Aorta (tissue), 5 donors: Measurements from ENCODE around the gene HBA2. TPM values are rescaled to one million over a fixed set of nuclear protein-coding genes. Genes with fewer than 3 reads are reported as not detected.

ENCODE experiments used
- ATAC-seq: fragments of 200-7000 bp; cut with Tn5 transposase; one replicate; pipeline ENCODE4 v1.9.1; 2022; ENCODE audit warnings: moderate library complexity; ENCODE audit not compliant: low FRiP score
- DNase-seq, 2 donors: peaks; one replicate each; pipeline ENCODE4 v3.0.0-alpha.2; 2020
- H3K27ac ChIP-seq, 2 donors: one replicate each; pipeline ENCODE4 v1.5.1; 2013; ENCODE audit warnings: low read length in 2 of 2, mild to moderate bottlenecking in 2 of 2, moderate library complexity in 2 of 2, control low read depth in 1 of 2, inconsistent platforms in 1 of 2, low read depth in 1 of 2
- H3K27me3 ChIP-seq, 2 donors: one replicate each; pipeline ENCODE4 v1.6.1; 2013; ENCODE audit warnings: control low read depth in 1 of 2, low read length in 1 of 2, mild to moderate bottlenecking in 1 of 2, moderate library complexity in 1 of 2; ENCODE audit not compliant: insufficient read depth in 2 of 2, control insufficient read depth in 1 of 2
- H3K36me3 ChIP-seq, 2 donors: one replicate each; pipeline ENCODE4 v1.6.1; 2013; ENCODE audit warnings: control low read depth in 1 of 2, low read length in 1 of 2, mild to moderate bottlenecking in 1 of 2; ENCODE audit not compliant: insufficient read depth in 2 of 2, control insufficient read depth in 1 of 2
- H3K4me1 ChIP-seq, 2 donors: one replicate each; pipeline ENCODE4 v1.6.1; 2013; ENCODE audit warnings: low read length in 2 of 2, control low read depth in 1 of 2, mild to moderate bottlenecking in 1 of 2, moderate library complexity in 1 of 2; ENCODE audit not compliant: insufficient read depth in 2 of 2, control insufficient read depth in 1 of 2
- H3K4me3 ChIP-seq, 2 donors: one replicate each; pipeline ENCODE4 v1.5.1; 2013; ENCODE audit warnings: low read length in 2 of 2, control low read depth in 1 of 2, mild to moderate bottlenecking in 1 of 2
- H3K9me3 ChIP-seq: one replicate; pipeline ENCODE4 v1.6.1; 2013; ENCODE audit warnings: mild to moderate bottlenecking, low read length; ENCODE audit not compliant: control insufficient read depth
- WGBS, 2 donors: extraction: QIAGEN DNeasy Blood & Tissue Kit; methylation state at CpG; one replicate each; pipeline ENCODE4 v1.1.7; 2013; 5-methylcytosine and 5-hydroxymethylcytosine counted together
- intact Hi-C, 2 donors: fragments of 100-400 bp; cut with DNase I; formaldehyde crosslinking; loops; one replicate each; pipeline versions ENCODE4 v1.14.2 to v1.15.0; 2022
- polyA plus RNA-seq, 2 donors: library from polyadenylated mRNA; stranded (reverse); fragments of 200-250 nt; gene quantifications; one replicate each; pipeline ENCODE4 v1.2.3, GENCODE V29; 2013
- total RNA-seq, 2 donors: library from RNA; stranded (reverse); fragmentation: NEBNext Ultra II Directional; extraction: Animal tissue kit (Norgen Biotek cat#: 25700); gene quantifications; one replicate each; pipeline ENCODE4 v1.2.1, GENCODE V29; 2021
- donor health status: healthy with polysubstance abuse.
- donor health status: Bipolar disorder and iron deficiency.
- donor health status: DM: no; HTN: no; CAD: no.
- donor health status: DM: no; HTN: no; CAD: no.
- donor health status: DM: yes; HTN: yes; CAD: no.

HBA2 gene
- total and polyA plus RNA-seq, 4 donors: 30.6 to 1,265 (median 242) TPM

DNA sequence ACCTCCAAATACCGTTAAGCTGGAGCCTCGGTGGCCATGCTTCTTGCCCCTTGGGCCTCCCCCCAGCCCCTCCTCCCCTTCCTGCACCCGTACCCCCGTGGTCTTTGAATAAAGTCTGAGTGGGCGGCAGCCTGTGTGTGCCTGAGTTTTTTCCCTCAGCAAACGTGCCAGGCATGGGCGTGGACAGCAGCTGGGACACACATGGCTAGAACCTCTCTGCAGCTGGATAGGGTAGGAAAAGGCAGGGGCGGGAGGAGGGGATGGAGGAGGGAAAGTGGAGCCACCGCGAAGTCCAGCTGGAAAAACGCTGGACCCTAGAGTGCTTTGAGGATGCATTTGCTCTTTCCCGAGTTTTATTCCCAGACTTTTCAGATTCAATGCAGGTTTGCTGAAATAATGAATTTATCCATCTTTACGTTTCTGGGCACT, 4.7 kb downstream of the HBA2 start:
- Histone ChIP-seq H3K4me3 (no peak overlapping the region), H3K4me1 (no peaks in the 10 kb centered on the region), H3K27me3 (no peaks in the 10 kb centered on the region), H3K27ac (no peak overlapping the region), H3K36me3 (no peaks in the 10 kb centered on the region), H3K9me3 (no peaks in the 10 kb centered on the region)
- ATAC-seq (no peak), DNase-seq (no peak)
- 1 to 3% methylated on average over 13 of the region's 13 CpGs for WGBS, 2 donors
- intact Hi-C loops: no loop called here

DNA sequence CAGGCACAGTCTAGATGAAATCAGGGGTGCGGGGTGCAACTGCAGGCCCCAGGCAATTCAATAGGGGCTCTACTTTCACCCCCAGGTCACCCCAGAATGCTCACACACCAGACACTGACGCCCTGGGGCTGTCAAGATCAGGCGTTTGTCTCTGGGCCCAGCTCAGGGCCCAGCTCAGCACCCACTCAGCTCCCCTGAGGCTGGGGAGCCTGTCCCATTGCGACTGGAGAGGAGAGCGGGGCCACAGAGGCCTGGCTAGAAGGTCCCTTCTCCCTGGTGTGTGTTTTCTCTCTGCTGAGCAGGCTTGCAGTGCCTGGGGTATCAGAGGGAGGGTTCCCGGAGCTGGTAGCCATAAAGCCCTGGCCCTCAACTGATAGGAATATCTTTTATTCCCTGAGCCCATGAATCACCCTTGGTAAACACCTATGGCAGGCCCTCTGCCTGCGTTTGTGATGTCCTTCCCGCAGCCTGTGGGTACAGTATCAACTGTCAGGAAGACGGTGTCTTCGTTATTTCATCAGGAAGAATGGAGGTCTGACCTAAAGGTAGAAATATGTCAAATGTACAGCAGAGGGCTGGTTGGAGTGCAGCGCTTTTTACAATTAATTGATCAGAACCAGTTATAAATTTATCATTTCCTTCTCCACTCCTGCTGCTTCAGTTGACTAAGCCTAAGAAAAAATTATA, 5.4 kb downstream of the HBA2 start:
- no peaks in the 10 kb centered on the region for H3K36me3 ChIP-seq
- ATAC-seq: no peak
- no peak overlapping the region for H3K4me3 ChIP-seq
- intact Hi-C loops: no loop called here
- WGBS, 2 donors: 56 to 60% methylated on average over 11 of the region's 11 CpGs
- DNase-seq: no peak
- no peaks in the 10 kb centered on the region for H3K27me3 ChIP-seq
- H3K9me3 ChIP-seq: no peaks in the 10 kb centered on the region
- H3K4me1 ChIP-seq: no peaks in the 10 kb centered on the region
- no peak overlapping the region for H3K27ac ChIP-seq

DNA sequence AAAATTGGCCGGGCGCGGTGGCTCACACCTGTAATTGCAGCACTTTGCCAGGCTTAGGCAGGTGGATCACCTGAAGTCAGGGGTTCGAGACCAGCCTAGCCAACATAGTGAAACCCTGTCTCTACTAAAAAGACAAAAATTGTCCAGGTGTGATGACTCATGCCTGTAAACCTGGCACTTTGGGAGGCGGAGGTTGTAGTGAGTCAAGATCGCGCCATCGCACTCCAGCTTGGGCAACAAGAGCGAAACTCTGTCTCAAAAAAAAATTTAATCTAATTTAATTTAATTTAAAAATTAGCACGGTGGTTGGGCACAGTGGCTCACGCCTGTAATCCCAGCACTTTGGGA, 6.0 kb downstream of the HBA2 start:
- WGBS, 2 donors: 85 to 89% methylated on average over 11 of the region's 11 CpGs
- DNase-seq: no peak

DNA sequence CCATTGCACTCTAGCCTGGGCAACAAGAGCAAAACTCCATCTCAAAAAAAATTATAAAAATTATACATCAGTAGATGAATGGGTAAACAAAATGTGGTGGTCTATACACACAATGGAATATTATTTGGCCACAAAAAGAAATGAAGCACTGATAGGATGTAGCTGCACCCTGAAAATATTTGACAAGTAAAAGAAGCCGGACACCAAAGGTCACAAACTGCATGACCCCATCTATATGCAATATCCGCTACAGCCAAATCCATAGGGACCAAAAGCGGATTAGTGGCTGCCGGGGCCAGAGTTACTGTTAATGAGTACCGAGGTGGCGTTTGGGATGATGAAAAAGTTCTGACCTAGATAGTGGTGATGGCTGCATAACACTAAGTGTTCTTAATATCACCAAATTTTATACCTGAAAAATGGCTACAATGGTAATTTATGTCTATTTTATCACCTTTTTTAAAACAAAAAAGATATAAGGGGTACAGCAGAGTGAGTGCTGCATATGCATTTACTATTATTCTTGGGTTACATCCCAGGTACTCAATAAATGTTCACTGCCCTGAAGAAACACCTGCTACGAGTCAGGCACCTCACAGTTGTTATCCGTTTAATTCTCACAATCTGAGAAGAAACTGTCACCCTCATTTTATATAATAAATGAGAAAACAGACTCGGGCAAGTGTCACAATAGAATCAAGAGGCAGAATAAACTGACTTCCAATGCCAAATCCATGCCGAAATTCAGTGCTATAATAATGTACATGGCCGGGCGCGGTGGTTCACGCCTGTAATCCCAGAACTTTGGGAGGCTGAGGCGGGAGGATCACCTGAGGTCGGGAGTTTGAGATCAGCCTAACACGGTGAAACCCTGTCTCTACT, 6.8 kb downstream of the HBA2 start:
- H3K27ac ChIP-seq: no peak overlapping the region
- no peaks in the 10 kb centered on the region for H3K36me3 ChIP-seq
- no peaks in the 10 kb centered on the region for H3K4me1 ChIP-seq
- H3K9me3 ChIP-seq: no peaks in the 10 kb centered on the region
- no peak overlapping the region for H3K4me3 ChIP-seq
- DNase-seq: no peak
- WGBS, 2 donors: 69 to 72% methylated on average over 17 of the region's 17 CpGs
- H3K27me3 ChIP-seq: no peaks in the 10 kb centered on the region
- no peak for ATAC-seq
- intact Hi-C loops: loop anchor here (2.0 to 5.0 kb wide), 2 partner anchors 72 to 73 kb away; no protein-coding TSS in a partner anchor

More for the DNA sequence above, 6.0 kb downstream of the HBA2 start:
- Histone ChIP-seq H3K4me3 (no peak overlapping the region), H3K9me3 (no peaks in the 10 kb centered on the region), H3K36me3 (no peaks in the 10 kb centered on the region), H3K27ac (no peak overlapping the region), H3K4me1 (no peaks in the 10 kb centered on the region), H3K27me3 (no peaks in the 10 kb centered on the region)
- ATAC-seq: no peak
- intact Hi-C loops: no loop called here

DNA sequence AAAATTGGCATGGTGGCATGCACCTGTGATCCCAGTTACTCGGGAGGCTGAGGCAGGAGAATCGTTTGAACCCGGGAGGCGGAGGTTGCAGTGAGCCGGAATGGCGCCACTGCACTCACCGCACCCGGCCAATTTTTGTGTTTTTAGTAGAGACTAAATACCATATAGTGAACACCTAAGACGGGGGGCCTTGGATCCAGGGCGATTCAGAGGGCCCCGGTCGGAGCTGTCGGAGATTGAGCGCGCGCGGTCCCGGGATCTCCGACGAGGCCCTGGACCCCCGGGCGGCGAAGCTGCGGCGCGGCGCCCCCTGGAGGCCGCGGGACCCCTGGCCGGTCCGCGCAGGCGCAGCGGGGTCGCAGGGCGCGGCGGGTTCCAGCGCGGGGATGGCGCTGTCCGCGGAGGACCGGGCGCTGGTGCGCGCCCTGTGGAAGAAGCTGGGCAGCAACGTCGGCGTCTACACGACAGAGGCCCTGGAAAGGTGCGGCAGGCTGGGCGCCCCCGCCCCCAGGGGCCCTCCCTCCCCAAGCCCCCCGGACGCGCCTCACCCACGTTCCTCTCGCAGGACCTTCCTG, 7.5 kb downstream of the HBA2 start, which contains the start of gene HBQ1:
Gene HBQ1, plus strand, starts transcription at position 359 of the 575 bp plus-strand sequence. Its CDS starts 28 bp downstream, at position 387.
- no peaks in the 10 kb centered on the region for H3K9me3 ChIP-seq
- H3K27ac ChIP-seq: no peak within 1 kb of the TSS
- no peak within 1 kb of the TSS for H3K4me3 ChIP-seq
- WGBS, 2 donors: 6 to 7% methylated on average over 53 to 59 of the region's 59 CpGs
- no peaks in the 10 kb centered on the region for H3K36me3 ChIP-seq
- DNase-seq (no peak), ATAC-seq (no peak)
- intact Hi-C loops: loop anchor here (2.0 to 5.0 kb wide), 2 partner anchors 73 kb away; no protein-coding TSS in a partner anchor
- no peaks in the 10 kb centered on the region for H3K4me1 ChIP-seq
- no peaks in the 10 kb centered on the region for H3K27me3 ChIP-seq

DNA sequence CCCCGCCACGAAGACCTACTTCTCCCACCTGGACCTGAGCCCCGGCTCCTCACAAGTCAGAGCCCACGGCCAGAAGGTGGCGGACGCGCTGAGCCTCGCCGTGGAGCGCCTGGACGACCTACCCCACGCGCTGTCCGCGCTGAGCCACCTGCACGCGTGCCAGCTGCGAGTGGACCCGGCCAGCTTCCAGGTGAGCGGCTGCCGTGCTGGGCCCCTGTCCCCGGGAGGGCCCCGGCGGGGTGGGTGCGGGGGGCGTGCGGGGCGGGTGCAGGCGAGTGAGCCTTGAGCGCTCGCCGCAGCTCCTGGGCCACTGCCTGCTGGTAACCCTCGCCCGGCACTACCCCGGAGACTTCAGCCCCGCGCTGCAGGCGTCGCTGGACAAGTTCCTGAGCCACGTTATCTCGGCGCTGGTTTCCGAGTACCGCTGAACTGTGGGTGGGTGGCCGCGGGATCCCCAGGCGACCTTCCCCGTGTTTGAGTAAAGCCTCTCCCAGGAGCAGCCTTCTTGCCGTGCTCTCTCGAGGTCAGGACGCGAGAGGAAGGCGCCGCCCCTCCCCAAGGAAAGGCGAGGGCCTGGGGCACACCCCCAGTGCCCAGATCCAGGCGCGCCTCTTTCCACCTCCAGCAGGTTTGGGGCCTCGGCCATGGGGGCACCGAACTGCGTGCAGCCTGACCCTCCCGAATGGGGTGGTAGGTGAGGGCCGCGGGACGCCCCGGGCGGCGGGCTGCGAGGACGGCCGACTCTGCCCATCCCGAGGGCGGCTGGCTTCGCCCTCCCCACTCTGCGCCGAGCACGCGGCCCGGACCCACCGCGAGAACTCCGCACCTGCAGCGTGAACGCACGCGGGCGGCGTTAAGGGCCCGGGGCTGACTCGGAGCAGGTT, 8.2 kb downstream of the HBA2 start:
- no peaks in the 10 kb centered on the region for H3K9me3 ChIP-seq
- no peaks in the 10 kb centered on the region for H3K36me3 ChIP-seq
- peak in 1 of 2 donors; percentile 72 for DNase-seq
- H3K27ac ChIP-seq: no peak overlapping the region
- intact Hi-C loops: loop anchor here (2.0 to 5.0 kb wide), 2 partner anchors 74 kb away; no protein-coding TSS in a partner anchor
- no peaks in the 10 kb centered on the region for H3K4me1 ChIP-seq
- H3K27me3 ChIP-seq: no peaks in the 10 kb centered on the region
- WGBS, 2 donors: 0 to 1% methylated on average over 80 to 89 of the region's 89 CpGs
- H3K4me3 ChIP-seq: no peak overlapping the region
- ATAC-seq: peak; percentile 27

DNA sequence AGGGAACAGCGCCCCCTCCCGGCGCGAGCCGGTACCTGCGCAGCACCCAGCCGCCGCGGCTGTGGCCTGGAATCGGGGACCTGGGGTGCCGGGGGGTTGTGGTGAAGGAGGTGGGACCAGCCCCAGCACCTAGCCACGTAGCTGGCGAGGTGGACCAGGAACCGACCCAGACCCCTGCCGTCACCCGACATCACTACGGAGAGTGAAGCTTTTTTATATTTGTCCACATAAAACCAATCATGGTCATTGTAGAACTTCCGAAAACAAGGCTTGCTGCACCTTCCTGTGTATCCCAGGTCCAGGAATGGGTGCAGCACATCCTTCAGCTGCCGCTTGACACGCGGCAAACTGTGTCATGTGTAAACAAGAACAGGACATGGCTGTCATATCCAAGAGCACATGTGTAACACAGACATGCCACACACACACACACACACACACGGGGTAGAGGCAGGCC, 8.9 kb downstream of the HBA2 start:
- H3K4me1 ChIP-seq: no peaks in the 10 kb centered on the region
- H3K4me3 ChIP-seq: no peak overlapping the region
- WGBS, 2 donors: 10 to 11% methylated on average over 22 of the region's 22 CpGs
- peak; percentile 37 to 92 for DNase-seq
- no peak overlapping the region for H3K27ac ChIP-seq
- H3K9me3 ChIP-seq: no peaks in the 10 kb centered on the region
- ATAC-seq: peak; percentile 88
- H3K27me3 ChIP-seq: no peaks in the 10 kb centered on the region
- intact Hi-C loops: loop anchor here (2.0 to 5.0 kb wide), 2 partner anchors 74 to 75 kb away; no protein-coding TSS in a partner anchor
- H3K36me3 ChIP-seq: no peaks in the 10 kb centered on the region

DNA sequence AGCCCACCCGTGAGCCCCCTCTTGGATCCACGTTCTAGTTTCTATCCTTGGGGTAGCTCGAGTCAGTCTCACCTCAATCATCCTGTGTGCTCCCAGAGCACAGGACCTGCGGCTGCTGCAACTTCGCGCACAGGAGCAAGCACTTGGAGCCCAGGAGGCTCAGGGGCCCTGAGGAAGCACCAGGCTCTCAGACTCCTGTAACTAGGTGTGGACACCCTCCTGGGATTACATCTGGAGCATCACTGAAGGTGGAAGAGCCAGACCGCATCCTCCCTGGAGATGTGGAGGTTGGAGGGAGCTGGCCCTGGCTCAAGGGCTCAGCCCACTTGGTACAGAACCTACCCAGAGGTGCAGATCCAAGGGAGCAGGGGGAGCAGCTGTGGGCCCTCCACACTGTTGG, 10.3 kb downstream of the HBA2 start:
- Histone ChIP-seq H3K27me3 (no peaks in the 10 kb centered on the region), H3K4me3 (no peak overlapping the region), H3K9me3 (no peaks in the 10 kb centered on the region), H3K36me3 (peaks cover 0 to 2% of the 10 kb centered on the region in 2 donors), H3K4me1 (no peaks in the 10 kb centered on the region), H3K27ac (no peak overlapping the region)
- 69 to 76% methylated on average over 7 of the region's 7 CpGs for WGBS, 2 donors
- intact Hi-C loops: loop anchor here in 1 of 2 donors (5.0 kb wide), 1 partner anchor 76 kb away; no protein-coding TSS in a partner anchor
- ATAC-seq (no peak), DNase-seq (peak in 1 of 2 donors; percentile 10)
